ENCODE results near the gene ATP10B.
A peak's percentile ranks its signal among the peaks of the same experiment; 100 is the strongest.
"Not testable (repeated sequence)": the region's sequence is repeated elsewhere in the genome, so short reads cannot be mapped to it uniquely, and the experiment has no call there.

Gene ATP10B

DNA sequence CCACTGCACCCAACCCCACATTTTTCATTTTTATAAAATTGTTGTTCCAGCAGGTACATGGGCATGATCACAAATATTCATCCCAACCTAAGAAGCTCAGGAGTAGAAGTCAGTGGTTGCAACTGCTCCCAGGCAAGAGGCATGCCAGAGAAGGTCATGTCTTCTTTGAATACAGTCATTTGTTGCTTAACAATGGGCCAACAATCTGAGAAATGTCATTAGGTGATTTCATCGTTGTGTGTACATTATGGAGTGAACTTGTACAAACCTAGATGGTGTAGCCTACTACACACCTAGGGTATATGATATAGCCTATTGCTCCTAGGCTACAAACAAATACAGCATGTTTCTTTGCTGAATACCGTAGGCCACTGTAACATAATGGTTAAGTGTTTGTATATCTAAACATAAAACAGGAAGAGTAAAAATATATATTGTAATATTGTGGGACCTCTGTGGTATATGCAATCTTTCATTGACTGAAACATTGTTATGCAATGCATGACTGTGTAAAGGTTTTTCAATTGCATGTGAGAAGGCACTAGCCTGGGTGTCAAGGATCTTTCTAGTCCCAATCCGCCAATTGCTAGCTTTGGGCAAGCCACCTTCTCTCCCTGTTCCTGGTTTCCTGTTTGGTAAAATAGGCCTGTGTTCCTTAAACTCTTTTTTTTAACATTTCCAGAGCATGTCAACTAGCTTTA is 27.6 kb downstream of the ATP10B start:
- DNase-seq = no peak

DNA sequence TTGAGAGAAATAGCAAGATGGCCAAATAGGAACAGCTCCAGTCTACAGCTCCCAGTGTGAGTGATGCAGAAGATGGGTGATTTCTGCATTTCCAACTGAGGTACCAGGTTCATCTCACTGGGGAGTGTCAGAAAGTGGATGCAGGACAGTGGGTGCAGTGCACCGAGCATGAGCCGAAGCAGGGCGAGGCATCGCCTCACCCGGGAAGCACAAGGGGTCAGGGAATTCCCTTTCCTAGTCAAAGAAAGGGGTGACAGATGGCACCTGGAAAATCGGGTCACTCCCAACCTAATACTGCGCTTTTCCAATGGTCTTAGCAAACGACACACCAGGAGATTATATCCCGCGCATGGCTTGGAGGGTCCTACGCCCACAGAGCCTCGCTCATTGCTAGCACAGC is 39.0 kb downstream of the ATP10B start:
- DNase-seq = not testable (repeated sequence)

DNA sequence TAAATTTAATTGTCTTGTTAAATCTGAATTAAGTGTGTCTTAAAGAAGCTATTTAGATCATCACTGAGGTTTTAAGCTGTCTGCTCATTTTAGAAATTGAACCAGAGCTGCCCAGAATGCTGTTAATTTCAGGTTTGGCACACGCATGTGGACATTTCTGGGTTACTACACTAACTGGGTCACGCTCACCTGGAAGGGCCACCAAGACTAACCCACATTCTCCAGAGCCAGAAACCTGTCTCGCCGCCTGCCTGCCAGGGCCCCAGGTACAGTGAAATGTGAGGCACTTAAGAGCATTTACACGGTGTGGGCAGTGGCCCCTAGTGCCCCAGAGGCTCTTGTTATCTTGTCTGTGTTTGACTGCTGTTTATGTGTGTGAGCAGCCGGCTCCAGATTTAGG is 46.6 kb downstream of the ATP10B start:
- DNase-seq = no peak

DNA sequence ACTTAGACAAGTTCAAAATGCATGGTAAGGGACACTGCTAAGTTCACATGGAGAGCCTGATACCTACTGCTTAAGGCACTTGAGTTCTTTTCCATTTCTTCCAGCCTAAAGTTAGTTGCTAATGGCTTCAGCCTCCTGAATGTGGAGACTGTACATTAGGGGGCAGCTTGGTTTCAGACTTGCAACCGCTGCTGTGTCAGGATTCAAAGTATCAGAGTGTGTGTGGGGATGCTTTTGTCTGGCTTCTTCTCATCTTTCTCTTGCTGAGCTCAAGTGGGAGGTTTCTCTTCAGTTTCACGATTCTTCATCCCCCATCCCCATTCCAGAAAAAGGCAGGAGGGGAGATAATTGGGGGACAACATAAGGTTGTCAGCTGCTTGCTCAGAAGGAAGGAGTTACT is 49.4 kb downstream of the ATP10B start:
- DNase-seq = peak; percentile 39

DNA sequence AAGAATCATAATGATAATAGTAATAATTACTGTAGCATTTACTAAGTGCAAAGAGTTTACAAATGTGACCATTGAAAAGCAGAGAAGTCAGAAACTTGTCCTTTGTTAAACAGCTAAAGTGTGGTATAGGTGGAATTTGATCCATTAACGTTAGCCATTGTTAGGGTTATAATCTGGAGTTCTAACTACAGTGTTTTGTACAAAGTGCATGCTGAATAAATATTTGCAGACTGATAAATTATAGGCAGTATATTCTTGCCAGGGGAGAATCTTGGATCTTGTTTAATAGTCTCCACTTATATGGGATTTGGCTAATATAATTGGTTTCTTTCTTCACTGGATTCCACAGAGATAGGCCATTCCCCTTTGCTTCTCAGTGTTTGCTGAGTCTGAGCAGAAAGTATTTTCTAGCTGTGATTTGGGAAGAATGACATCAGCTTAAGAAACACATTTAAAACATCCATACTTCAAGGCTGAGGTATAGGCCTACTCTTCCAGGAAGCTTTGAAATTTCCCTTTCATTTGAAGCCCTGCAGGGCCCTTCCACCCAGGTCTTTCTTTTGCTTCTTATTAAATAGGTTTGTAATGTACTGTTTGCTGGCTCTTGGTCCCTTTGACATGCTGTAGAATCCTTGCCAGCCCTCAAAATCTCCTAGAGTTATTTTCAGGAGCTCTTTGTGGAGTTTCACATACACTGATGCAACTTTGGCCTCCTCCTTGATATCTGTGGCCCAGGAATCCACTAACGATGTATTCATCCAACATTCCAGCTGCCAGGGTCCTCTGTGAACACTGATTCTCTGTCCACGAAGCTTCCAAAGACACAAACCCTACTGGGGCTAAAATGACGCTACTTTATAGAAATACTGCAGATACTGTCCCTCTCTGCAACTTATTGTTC is 51.4 kb downstream of the ATP10B start:
- DNase-seq = no peak

DNA sequence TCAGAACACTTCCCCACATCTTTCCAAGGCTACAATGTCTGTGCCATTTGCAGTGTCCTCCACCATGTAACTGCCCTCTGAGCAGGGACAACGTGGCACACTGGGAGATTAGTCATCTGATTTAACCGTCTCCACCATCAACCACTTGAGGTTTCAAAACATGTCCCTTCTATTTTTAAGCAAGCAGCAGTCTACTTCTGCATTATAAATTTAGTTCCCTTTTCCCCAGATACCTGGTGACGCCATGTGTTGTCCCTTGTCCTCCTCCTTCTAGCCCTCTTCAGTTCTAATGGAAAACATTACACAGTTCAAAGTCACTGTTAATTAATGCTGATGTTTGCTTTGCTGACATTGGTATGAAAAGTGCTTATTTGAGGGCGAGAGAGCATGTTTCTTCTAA is 52.8 kb downstream of the ATP10B start:
- DNase-seq = peak; percentile 35

DNA sequence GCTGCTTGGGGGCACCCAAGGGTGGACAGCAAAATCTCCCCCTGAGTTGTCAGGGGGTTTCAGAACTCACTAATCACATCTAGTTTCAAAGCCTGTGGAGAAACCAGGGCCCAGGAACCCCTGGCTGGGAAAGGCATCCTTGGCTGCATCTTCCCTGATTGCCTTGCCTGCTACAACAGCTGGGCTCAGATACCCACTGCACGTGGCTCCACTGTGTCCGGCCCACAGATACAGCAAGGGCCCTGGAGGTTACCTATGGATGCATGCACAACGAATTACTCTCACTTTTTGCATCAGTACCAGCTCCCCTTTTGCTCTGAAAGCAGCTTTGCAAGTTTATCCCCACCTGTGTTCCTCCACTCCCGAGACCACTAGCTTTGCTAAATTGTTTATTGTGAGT is 55.0 kb downstream of the ATP10B start:
- no peak for DNase-seq

DNA sequence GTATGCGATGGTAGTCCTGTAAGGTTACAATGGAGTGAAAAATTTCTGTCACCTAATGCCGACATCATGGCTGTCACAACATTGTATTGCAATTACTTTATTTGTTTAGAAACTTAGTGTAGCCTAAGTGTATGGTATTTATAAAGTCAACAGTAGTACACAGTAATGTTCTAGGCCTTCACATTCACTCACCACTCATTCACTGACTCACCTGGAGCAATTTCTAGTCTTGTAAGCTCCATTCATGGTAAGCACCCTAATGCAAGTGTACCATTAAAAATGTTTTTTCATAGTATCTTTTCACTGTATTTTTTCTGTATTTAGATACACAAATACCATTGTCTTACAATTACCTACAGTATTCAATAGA is 58.5 kb downstream of the ATP10B start:
- peak; percentile 37 for DNase-seq

DNA sequence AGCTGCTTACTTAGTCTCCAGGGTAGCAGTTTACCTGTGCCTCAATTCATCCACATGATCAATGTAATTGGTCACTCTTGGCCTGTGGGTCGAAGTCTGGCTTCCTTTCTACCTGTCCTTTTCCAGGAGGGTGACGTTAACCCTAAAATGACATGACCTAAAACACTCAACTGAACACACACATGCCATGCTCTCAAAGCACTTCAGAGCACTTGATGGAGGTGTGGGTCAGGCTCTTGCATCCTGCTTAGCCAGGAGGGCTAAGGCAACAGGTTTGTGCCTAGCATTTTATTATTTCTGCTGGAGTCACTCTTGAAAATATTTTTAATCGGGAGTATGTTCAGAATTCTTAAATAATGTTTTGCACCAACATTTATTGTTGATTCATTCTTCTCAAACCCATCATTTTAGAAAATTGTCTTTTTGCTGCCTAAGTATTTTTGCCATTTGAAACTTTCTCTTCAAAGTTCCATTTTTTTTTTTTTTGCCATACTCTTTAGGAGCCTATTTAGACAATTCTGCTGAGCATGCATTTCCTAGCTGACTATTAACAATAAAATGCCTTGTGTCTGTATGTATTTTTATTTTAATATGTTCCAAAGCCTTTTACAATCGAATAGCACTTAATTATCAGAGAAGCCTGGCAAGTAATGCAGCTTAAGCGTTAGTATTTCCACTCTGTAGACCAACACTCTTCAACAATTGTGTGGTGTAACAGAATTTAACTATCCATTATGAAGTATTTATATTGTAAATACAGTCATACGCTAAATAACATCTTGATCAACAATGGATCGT is 59.1 kb downstream of the ATP10B start:
- DNase-seq = peak; percentile 37

DNA sequence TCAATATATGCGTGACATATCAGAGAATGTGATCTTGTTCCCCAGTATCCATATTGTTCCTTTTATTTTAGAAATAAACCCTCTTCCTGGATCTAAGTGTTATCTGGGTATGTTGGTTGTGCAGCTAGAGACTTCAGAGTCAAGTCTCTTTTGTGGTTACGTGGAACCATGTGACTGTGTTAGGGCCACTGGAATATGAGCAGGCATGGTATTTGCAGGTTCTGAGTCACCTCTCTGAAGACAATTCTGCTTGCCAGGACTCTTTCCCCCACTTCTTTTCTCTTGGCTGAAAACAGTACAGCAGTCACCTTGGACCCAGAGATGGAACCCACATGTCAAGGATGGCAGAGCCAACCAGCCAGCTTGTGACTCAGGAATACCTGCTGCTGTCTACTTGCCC is 59.7 kb downstream of the ATP10B start:
- DNase-seq = peak; percentile 42

DNA sequence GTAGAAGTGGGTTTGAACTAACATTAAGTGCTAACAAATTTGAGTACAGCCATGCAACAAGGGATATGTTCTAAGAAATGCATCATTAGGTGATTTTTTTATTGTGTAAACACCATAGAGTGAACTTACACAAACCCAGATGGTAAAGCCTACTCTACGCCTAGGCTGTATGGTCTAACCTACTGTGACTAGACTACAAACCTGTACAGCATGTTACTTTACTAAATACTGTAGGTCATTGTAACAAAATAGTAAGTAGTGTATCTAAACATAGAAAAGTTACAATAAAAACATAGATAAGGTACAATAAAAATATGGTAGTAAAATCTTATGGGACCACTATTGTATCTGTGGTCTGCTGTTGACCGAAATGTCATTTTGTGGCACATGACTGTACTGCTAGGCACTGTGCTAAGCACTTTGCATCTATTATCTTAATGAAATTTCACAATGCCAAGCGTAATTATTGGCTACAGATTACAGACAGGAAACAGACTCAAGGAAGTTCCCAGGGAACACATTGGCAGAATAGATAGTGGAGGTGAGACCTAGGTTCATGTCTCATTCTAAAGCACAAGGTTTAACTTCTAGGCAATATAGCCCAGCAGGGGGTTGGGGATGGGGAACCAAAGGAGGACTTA is 62.7 kb downstream of the ATP10B start:
- no peak for DNase-seq

DNA sequence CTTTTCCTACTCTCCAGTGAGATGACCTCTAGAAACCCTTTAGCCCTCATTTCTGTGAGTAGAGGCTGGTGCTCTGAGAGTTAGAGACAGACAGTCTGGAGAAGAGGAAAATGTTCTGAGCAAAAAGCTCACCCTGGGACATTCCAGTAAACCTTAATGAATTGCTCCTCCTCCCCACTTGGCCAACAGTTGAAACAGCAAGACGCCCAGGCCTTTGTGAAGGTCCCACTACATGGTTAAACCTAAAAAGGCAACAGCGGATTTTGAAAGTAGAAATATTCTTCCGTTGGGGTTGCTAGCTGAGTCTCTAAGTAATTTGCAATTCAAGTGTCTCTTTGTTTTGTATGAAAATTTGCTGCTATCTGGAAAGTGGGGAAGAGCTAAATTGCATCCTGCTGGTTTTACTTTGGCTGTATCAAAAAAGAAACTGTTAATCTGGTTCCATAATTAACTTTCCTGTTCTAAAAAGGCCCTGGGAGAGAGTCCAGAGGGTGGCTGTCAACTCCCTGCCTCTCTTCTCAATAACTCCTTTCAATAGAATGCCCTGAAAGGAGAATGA is 63.8 kb downstream of the ATP10B start:
- no peak for DNase-seq

DNA sequence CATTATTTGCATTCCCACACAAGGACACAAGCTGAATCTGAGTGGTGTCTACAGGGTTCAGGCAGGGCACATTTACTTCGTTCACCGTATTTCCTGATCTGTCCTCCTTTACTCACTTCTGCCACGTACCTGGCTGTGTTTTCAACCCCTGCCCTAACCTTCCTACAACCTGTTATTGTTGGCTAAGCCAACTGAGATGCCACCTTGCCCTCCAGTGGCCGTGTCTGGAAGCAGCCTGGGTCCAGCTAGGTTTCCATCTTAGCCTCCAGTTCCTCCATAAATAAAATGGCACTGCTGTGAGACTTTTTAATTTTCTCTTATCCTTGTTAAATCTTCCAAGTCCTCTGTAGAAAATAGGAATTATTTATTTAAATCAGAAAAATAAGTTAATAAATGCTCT is 64.8 kb downstream of the ATP10B start:
- peak; percentile 90 for DNase-seq

DNA sequence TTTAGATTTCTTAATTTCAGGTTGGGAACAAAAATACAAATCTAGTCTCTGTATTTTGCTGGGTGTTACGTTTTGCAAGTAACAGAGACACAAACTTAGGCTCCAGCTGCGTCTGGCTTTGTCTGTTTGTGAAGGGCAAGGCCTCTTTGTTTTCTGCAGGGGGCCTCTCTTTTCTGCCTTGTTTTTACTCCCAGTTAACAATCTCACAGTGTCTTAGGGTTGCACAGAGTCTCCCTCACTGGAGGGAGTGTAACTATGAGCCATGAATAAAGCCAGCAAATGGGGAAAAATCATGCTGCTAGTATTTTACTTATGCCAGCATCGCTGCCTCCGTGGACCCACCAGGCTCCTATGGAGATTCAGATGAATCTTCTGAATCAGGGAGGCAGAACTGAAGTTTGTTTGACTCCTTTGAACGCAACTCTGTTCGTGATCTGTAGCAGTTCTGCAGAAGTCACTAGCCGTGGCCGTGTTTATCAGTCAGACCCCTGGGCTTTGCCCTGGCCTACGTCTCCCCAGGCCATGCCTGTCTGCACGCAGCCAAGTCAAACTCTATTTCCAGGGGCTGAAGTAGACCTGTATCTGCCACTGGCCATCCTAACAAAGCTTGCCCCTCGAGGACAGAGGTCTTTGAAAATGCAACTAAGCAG is 77.2 kb downstream of the ATP10B start:
- DNase-seq = no peak

DNA sequence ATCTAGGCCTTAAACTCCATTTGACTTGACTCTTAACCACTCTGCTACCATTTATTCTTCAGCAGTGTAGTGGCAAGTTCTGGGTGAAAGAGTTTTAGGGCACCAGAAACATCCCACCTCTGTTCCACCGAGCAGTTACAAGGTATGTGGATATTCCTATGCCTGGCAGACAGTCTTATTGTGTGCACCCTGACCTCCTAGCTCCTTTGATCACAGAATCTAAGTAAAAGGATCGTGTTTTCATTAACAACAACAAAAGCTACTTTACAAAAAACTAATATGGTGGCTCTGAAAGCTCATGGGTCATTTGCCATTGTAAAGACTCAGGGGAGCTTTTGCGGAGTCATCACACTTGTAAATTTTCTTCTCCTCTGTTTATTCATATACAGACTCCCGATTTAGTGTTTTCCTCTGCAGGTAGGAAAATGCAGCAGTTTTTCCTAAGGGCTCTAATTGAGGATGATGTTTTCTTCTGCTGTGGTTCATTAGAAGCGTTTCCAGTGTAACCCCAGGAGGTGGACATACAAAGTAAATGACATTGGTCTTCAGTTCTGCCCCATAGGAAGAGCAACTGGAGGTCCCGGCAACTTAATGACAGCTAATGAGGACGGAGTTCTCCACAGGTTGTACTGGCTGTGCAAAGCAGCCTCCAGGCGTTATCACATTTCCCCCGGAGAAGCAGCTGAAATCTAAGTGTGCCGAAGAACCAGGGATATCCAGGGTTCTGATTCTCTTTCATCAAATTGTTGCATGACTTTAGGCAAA is 78.2 kb downstream of the ATP10B start:
- DNase-seq = no peak

DNA sequence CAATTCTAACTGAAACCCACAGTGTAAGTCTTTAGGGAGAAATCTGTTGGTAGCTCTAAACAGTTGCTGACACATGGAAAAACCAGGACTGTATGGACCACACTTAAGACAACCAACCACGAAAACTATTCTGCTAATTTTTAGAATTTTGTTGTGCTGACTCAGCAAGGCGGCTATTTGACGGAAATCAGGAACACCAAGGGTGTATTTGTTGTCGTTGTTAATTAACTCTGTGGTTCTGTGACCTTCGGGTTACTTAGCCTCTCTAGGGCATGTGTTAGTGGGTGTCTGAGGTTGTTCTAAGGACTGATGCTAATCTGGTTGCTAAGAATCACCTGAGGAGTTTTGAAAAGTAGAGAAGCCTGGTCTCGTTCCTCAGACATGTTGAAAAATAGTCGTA is 79.2 kb downstream of the ATP10B start:
- DNase-seq = no peak

DNA sequence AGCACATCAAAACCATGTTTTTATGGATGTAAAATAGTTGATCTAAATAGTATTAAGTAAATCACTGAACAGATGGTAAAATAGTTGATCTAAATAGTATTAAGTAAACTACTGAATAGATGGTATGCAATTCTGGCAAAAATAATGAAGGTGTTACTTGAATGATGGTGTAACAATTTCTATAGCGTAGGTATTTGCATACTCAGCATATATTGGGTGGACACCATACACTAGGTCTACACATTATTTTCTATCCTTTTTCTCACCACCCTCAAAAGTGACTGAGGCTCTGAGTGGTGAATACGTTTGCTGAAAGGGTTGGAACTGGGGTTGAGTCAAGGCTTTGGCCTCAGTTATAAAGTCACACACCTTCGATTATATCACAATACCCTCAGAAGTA is 81.3 kb downstream of the ATP10B start:
- no peak for DNase-seq

DNA sequence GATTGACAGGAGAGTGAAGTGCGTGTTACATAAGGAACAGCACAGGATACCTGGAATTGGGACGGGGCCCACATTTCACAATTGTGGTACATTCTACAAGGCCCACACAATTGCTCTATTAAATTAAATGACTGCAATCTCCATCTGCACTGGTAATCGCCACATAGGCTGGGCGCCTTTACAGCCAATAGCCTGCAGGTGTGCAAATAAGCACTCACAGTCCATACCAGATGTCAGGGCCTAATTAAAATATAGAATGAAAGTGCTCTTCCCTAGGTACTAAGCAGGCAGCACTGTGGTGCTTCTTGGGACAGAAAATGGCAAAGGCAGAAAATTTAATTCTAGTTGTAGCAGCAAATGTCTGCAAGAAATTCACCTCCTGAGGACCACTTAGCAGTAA is 82.7 kb downstream of the ATP10B start:
- peak; percentile 54 for DNase-seq

DNA sequence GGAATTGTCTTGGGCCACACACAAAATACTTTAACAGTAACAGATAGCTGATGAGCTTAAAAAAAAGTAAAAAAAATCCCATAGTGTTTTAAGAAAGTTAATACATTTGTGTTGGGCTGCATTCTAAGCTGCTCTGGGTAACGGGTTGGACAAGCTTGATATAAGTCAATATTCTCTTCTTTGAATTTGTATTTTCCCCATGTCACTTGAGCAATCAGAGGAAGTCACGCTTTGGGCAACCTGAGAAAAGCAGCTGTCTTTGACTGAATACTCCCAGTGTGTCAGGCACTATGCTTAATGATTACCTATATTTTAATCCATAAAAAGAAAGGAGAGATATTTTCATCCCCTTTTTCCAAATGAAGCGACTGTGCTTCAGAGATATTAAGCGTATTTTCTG is 84.9 kb downstream of the ATP10B start:
- no peak for DNase-seq

DNA sequence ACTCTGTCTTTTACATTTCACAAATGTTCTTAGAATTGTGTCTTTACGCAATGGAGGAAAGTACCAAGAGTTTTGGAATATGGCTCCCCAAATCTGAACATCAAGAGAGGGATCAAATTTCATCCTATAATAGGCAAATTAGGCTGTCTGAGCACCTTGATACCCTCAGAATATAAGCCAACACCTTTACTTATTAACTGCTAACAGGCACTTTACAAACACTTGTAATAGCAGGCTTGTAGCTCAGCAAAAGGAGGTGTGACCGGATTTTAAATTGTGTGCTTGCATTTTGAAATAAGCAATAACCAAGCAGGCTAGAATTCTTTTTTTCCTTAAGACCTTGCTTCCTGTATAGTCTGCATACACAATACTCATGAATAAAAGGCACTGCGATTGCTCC is 92.0 kb downstream of the ATP10B start:
- DNase-seq = no peak

DNA sequence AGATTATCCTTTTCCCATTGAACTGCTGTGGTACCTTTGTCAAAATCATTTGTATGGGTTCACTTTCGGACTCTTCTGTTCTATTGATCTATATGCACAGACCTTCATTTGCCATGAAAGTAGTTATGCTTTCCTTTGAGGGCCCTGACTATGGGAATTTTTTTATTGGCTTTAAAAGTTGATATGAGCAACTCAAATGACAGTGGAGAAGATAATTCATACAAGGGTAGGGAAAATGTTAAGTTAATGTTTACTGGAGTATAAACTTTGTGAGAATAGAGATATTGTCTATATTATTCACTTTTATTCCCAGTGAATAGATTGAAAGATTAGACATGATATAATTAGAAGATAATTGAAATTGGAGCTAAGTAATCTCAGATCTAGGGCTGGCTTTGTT is 94.8 kb downstream of the ATP10B start:
- no peak for DNase-seq
